Activated T-cell treated with anti-CD3 and anti-CD28 coated beads, Interleukin-2, amount 50 U/mL, for 48 hours (primary cell): ENCODE results near the gene AHSP.
"Not testable (repeated sequence)": the region's sequence is repeated elsewhere in the genome, so short reads cannot be mapped to it uniquely, and the experiment has no call there.

ENCODE experiments used
- DNase-seq, 2 experiments: peaks; one replicate each; pipeline ENCODE4 v3.0.0-alpha.2; 2020

AHSP gene

GRCh38 chr16:31527734-31528274 is at the start of gene AHSP:
AHSP (plus strand) TSS chr16:31527900; CDS start chr16:31528140, 240 bp downstream.
- no peak for DNase-seq

- DNase-seq, result no peak
Observed at GRCh38 chr16:31478956-31479355, 48.7 kb upstream of the AHSP start.

- DNase-seq, result no peak
Observed at GRCh38 chr16:31479751-31480150, 47.9 kb upstream of the AHSP start.

- no peak for DNase-seq
Observed at GRCh38 chr16:31480851-31481536, 46.7 kb upstream of the AHSP start.

- DNase-seq, result no peak
Observed at GRCh38 chr16:31483081-31483480, 44.6 kb upstream of the AHSP start, which contains the start of gene SLC5A2. SLC5A2 (plus strand) TSS chr16:31483123; CDS start chr16:31483137, 14 bp downstream.

- DNase-seq, result not testable (repeated sequence)
Observed at GRCh38 chr16:31484048-31484447, 43.7 kb upstream of the AHSP start.

- DNase-seq, result no peak
Observed at GRCh38 chr16:31484491-31485171, 43.1 kb upstream of the AHSP start.

- no peak for DNase-seq
Observed at GRCh38 chr16:31485571-31485970, 42.1 kb upstream of the AHSP start.

GRCh38 chr16:31486045-31486444 is 41.7 kb upstream of the AHSP start:
- no peak for DNase-seq

GRCh38 chr16:31487071-31487719 is 40.5 kb upstream of the AHSP start:
- DNase-seq, result no peak

- DNase-seq, result peak; percentile 69 to 76
Observed at GRCh38 chr16:31487720-31488467, 39.8 kb upstream of the AHSP start.

- no peak for DNase-seq
Observed at GRCh38 chr16:31488468-31489297, 39.0 kb upstream of the AHSP start.

- DNase-seq, result no peak
Observed at GRCh38 chr16:31489298-31489564, 38.5 kb upstream of the AHSP start.

- no peak for DNase-seq
Observed at GRCh38 chr16:31489616-31490584, 37.8 kb upstream of the AHSP start.

- no peak for DNase-seq
Observed at GRCh38 chr16:31491778-31492418, 35.8 kb upstream of the AHSP start.

GRCh38 chr16:31493506-31494125 is 34.1 kb upstream of the AHSP start:
- DNase-seq, result no peak

- no peak for DNase-seq
Observed at GRCh38 chr16:31496670-31497069, 31.0 kb upstream of the AHSP start.

GRCh38 chr16:31498493-31498892 is 29.2 kb upstream of the AHSP start:
- no peak for DNase-seq

GRCh38 chr16:31499928-31500327 is 27.8 kb upstream of the AHSP start:
- DNase-seq, result no peak
